Heart left ventricle (tissue), 16 donors: Measurements from ENCODE around the gene PRDX2. TPM values are rescaled to one million over a fixed set of nuclear protein-coding genes. Genes with fewer than 3 reads are reported as not detected.

Experiments used
- ATAC-seq, 4 donors: fragments of 200-7000 bp; cut with Tn5 transposase; one replicate each; pipeline ENCODE4 v1.9.1; 2020 to 2022; ENCODE audit warnings: moderate library complexity in 4 of 4, mild to moderate bottlenecking in 3 of 4, moderate number of reproducible peaks in 1 of 4
- DNase-seq, 5 donors: peaks; one replicate each; pipeline ENCODE4 v3.0.0-alpha.2; 2020
- H3K27ac ChIP-seq, 12 donors: fragments of 200-600 bp; sonication (generic) in 4 of 12; one replicate each; pipeline versions ENCODE4 v1.5.0 to v1.8.0; 2016 to 2022; ENCODE audit warnings: mild to moderate bottlenecking in 2 of 12
- H3K27me3 ChIP-seq, 9 donors: fragments of 200-600 bp; sonication (generic) in 2 of 9; one replicate each; pipeline versions ENCODE4 v1.5.1 to v1.8.0; 2016 to 2022; ENCODE audit warnings: mild to moderate bottlenecking in 3 of 9
- H3K36me3 ChIP-seq, 9 donors: fragments of 200-600 bp; sonication (generic) in 2 of 9; one replicate each; pipeline versions ENCODE4 v1.5.0 to v1.8.0; 2018 to 2022; ENCODE audit warnings: mild to moderate bottlenecking in 2 of 9
- H3K4me1 ChIP-seq, 12 donors: fragments of 200-600 bp; sonication (generic) in 4 of 12; one replicate each; pipeline versions ENCODE4 v1.5.0 to v1.8.0; 2016 to 2022; ENCODE audit warnings: mild to moderate bottlenecking in 3 of 12
- H3K4me3 ChIP-seq, 12 donors: fragments of 200-600 bp; sonication (generic) in 4 of 12; one replicate each; pipeline versions ENCODE4 v1.5.0 to v1.8.0; 2017 to 2022; ENCODE audit warnings: mild to moderate bottlenecking in 9 of 12, moderate library complexity in 4 of 12
- H3K9me3 ChIP-seq, 12 donors: fragments of 200-600 bp; sonication (generic) in 4 of 12; one replicate each; pipeline versions ENCODE4 v1.5.0 to v1.8.0; 2016 to 2022; ENCODE audit warnings: mild to moderate bottlenecking in 1 of 12
- CTCF ChIP-seq, 12 donors: fragments of 200-600 bp; sonication (generic) in 4 of 12; IDR thresholded peaks; one replicate each; pipeline versions ENCODE4 v1.5.0 to v1.8.0; 2018 to 2022; ENCODE audit warnings: antibody characterized with exemption in 12 of 12, mild to moderate bottlenecking in 5 of 12
- POLR2A ChIP-seq, 2 donors: fragments of 450-650 bp; IDR thresholded peaks; one replicate each; pipeline ENCODE4 v1.6.1; 2017; ENCODE audit warnings: antibody characterized with exemption in 2 of 2, mild to moderate bottlenecking in 2 of 2, moderate library complexity in 2 of 2
- WGBS, 4 donors: extraction: QIAGEN DNeasy Blood & Tissue Kit in 2 of 4; methylation state at CpG; one replicate each; pipeline versions ENCODE4 v1.1.5 to v1.1.7; 2013 to 2018; 5-methylcytosine and 5-hydroxymethylcytosine counted together
- intact Hi-C, 10 donors: fragments of 100-400 bp; cut with DNase I; formaldehyde crosslinking; loops; one replicate each; pipeline versions ENCODE4 v1.11.1 to v1.14.2; 2022
- polyA plus RNA-seq, 2 donors: library from polyadenylated mRNA; stranded (reverse); fragments of 200-250 nt; gene quantifications; one replicate each; pipeline ENCODE4 v1.2.3, GENCODE V29; 2013
- total RNA-seq, 9 donors: library from RNA; depleted of rRNA in 2 of 9; stranded (reverse); fragments of >200 nt in 2 of 9; fragmentation: NEBNext Ultra II Directional in 3 of 9; extraction: Animal tissue kit (Norgen Biotek cat#: 25700) in 3 of 9; gene quantifications; one replicate each; pipeline versions ENCODE4 v1.1.0 to v1.2.4, GENCODE V29; 2016 to 2023
- donor health status: ischemic (EF 13 %, LVEDD 7.1; RV severe dilation, severe dysfunction).
- donor health status: healthy with polysubstance abuse.
- donor health status: DM: no; HTN: yes; CAD: no.
- donor health status: DM: no; HTN: no; CAD: no.
- donor health status: ischemic (EF 25% LVEDD 6.9; RV normal size, moderate dysfunction).
- donor health status: ischemic (EF 25% LVEDD 5.7; RV mildly dilated, moderate dysfunction).
- donor health status: healthy.
- donor health status: DM: yes; HTN: yes; CAD: no.
- donor health status: ischemic (EF 35%, LVEDD 5.7; RV mildly dilated, moderate dysfunction).
- donor health status: nonischemic (EF 11% LVEDD 7.7; RV severe dilation, severe dysfunction).
- donor health status: DM: yes; HTN: yes; CAD: no.
- donor health status: PGD.
- donor health status: ischemic (EF 29% LVEDD 5.4; RV normal size, mild dysfunction).
- donor health status: nonischemic (EF 23%, LVEDD 6.1; RV moderate dilation, normal function).

Gene PRDX2
- total and polyA plus RNA-seq, 11 donors: 435 to 1,432 (median 645) TPM

DNA sequence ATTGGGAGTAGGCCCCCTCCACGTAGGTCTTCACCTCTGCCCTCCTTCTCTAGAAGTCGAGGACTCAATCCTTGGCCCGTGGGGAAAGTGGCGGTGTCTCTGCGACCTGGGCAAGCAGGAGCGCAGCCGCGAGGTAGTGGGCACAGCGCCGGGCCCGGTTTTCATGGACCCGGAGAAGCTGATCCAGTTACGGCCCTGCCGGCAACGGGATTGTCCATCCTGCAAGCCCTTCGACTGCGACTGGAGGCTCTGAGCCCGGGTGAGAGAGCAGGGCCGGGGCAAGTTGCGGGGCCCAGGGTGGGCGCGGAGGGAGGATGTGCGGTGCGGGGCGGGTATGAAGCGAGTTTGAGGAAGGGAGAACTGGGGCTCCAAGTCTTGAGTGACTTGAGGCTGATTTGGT lies 2.5 kb upstream of the PRDX2 start:
- Histone ChIP-seq H3K27me3 (peaks cover 0 to 6% (median 0%) of the 10 kb centered on the region in 9 donors), H3K27ac (no peak overlapping the region), H3K36me3 (peaks cover 0 to 16% (median 12%) of the 10 kb centered on the region in 9 donors), H3K9me3 (no peaks in the 10 kb centered on the region), H3K4me3 (no peak overlapping the region), H3K4me1 (peaks cover 6 to 43% (median 26%) of the 10 kb centered on the region in 12 donors)
- ATAC-seq (no peak), DNase-seq (no peak)
- WGBS, 4 donors: 91 to 95% (median 92%) methylated on average over 26 of the region's 26 CpGs
- intact Hi-C loops: loop anchor here in 3 of 10 donors (5.0 kb wide), 2 partner anchors 37 to 82 kb away; partner anchors contain the start of gene TNPO2 (in 2 of the 3)
- TF ChIP-seq POLR2A (IDR thresholded peaks at IDR 0.05) (no peak), CTCF (IDR thresholded peaks at IDR 0.05) (no peak)

GRCh38 chr19:12802267-12803106 lies 887 bp upstream of the PRDX2 start:
- intact Hi-C loops: loop anchor here in 3 of 10 donors (5.0 kb wide), 2 partner anchors 35 to 80 kb away; partner anchors contain the start of gene TNPO2 (in 2 of the 3)
- Histone ChIP-seq H3K27me3 (peaks cover 0 to 6% (median 0%) of the 10 kb centered on the region in 9 donors), H3K4me1 (peaks cover 6 to 43% (median 26%) of the 10 kb centered on the region in 12 donors), H3K9me3 (no peaks in the 10 kb centered on the region), H3K27ac (peak overlapping the region in 10 of 12 donors; percentile 74 to 97 (median 90)), H3K4me3 (peak overlapping the region; percentile 69 to 98 (median 92)), H3K36me3 (peaks cover 0 to 31% (median 18%) of the 10 kb centered on the region in 9 donors)
- ATAC-seq (peak in 2 of 4 donors; percentile 1 to 9), DNase-seq (peak in 1 of 5 donors; percentile 32)
- 41 to 45% (median 41%) methylated on average over 22 of the region's 22 CpGs for WGBS, 4 donors
- TF ChIP-seq POLR2A (IDR thresholded peaks at IDR 0.05) (no peak), CTCF (IDR thresholded peaks at IDR 0.05) (no peak)

GRCh38 chr19:12800923-12801465 lies 606 bp downstream of the PRDX2 start:
- no peaks in the 10 kb centered on the region for H3K9me3 ChIP-seq
- ATAC-seq (peak in 3 of 4 donors; percentile 43 to 52 (median 44)), DNase-seq (peak in 3 of 5 donors; percentile 30 to 72 (median 46))
- no peak for TF ChIP-seq POLR2A (IDR thresholded peaks at IDR 0.05)
- no peak for TF ChIP-seq CTCF (IDR thresholded peaks at IDR 0.05)
- H3K27me3 ChIP-seq: peaks cover 0 to 6% (median 0%) of the 10 kb centered on the region in 9 donors
- intact Hi-C loops: loop anchor here in 3 of 10 donors (5.0 kb wide), 2 partner anchors 34 to 79 kb away; partner anchors contain the start of gene TNPO2 (in 2 of the 3)
- peak overlapping the region; percentile 70 to 97 (median 89) for H3K27ac ChIP-seq
- WGBS, 4 donors: 10 to 15% (median 12%) methylated on average over 21 to 38 of the region's 38 CpGs
- peaks cover 0 to 40% (median 18%) of the 10 kb centered on the region in 9 donors for H3K36me3 ChIP-seq
- H3K4me3 ChIP-seq: peak overlapping the region; percentile 69 to 98 (median 92)
- H3K4me1 ChIP-seq: peaks cover 3 to 41% (median 19%) of the 10 kb centered on the region in 12 donors

DNA sequence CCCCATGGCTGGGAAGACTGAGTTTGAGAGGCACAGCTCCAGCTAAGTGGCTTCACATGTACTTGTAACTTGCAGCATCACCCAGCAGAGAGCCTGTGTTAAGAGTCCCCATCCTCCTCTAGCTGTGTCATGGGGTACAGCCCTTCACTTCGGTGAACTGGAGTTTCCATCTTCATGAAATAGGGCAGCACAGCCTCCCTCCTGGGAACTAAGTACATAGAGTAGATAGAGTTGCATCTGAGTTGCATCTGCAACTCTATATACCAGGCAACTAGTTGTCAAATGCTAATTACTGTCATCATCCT lies 1.2 kb downstream of the PRDX2 start:
- intact Hi-C loops: loop anchor here in 3 of 10 donors (5.0 kb wide), 2 partner anchors 33 to 78 kb away; partner anchors contain the start of gene TNPO2 (in 2 of the 3)
- TF ChIP-seq CTCF (IDR thresholded peaks at IDR 0.05): no peak
- no peak for TF ChIP-seq POLR2A (IDR thresholded peaks at IDR 0.05)
- ATAC-seq (no peak), DNase-seq (no peak)
- peaks cover 0 to 6% (median 0%) of the 10 kb centered on the region in 9 donors for H3K27me3 ChIP-seq
- peaks cover 0 to 40% (median 18%) of the 10 kb centered on the region in 9 donors for H3K36me3 ChIP-seq
- no peaks in the 10 kb centered on the region for H3K9me3 ChIP-seq
- H3K27ac ChIP-seq: peak overlapping the region in 7 of 12 donors; percentile 86 to 97 (median 93)
- peaks cover 3 to 44% (median 21%) of the 10 kb centered on the region in 12 donors for H3K4me1 ChIP-seq
- WGBS, 4 donors: 54 to 80% (median 72%) methylated on average over 1 of the region's 1 CpG
- peak overlapping the region in 10 of 12 donors; percentile 69 to 98 (median 93) for H3K4me3 ChIP-seq
